Calu3 (cell line): ENCODE data around the gene EIF5A2. TPM values are rescaled to one million over a fixed set of nuclear protein-coding genes. Genes with fewer than 3 reads are reported as not detected.
A peak's percentile ranks its signal among the peaks of the same experiment; 100 is the strongest.

ENCODE experiments used
- Bru-seq: library from RNA; stranded (reverse); fragments of 400-500 nt; gene quantifications from one replicate; lab custom pipeline; 2021; lab: Mats Ljungman, UMichigan
- BruChase-seq, 2 experiments: library from RNA; stranded (reverse); fragments of 400-500 nt; gene quantifications; one replicate each; lab custom pipeline; 2021; lab: Mats Ljungman, UMichigan
- BruUV-seq: library from RNA; stranded (reverse); fragments of 400-500 nt; replicated peaks from 2 replicates; lab custom pipeline; 2021; lab: Mats Ljungman, UMichigan
- CTCF ChIA-PET: fragments of 300-600 bp; sonication (Branson Sonifier 250); formaldehyde crosslinking; loops from one replicate; lab custom pipeline; 2022; ENCODE audit warnings: antibody characterized with exemption; lab: Charles Lee
- DNase-seq: peaks from one replicate; pipeline ENCODE4 v3.0.0; 2022
- H3K27ac Mint-ChIP-seq: one replicate; pipeline ENCODE4 v1.8.0; 2022; ENCODE audit warnings: mixed read lengths; ENCODE audit not compliant: unreplicated experiment
- H3K27me3 Mint-ChIP-seq: one replicate; pipeline ENCODE4 v1.8.0; 2022; ENCODE audit warnings: mixed read lengths; ENCODE audit not compliant: unreplicated experiment
- H3K36me3 Mint-ChIP-seq: one replicate; pipeline ENCODE4 v1.8.0; 2022; ENCODE audit warnings: mild to moderate bottlenecking, moderate library complexity, mixed read lengths; ENCODE audit not compliant: insufficient read depth, unreplicated experiment
- H3K4me1 Mint-ChIP-seq: one replicate; pipeline ENCODE4 v1.8.0; 2022; ENCODE audit warnings: mild to moderate bottlenecking, low read depth, mixed read lengths; ENCODE audit not compliant: unreplicated experiment
- H3K4me3 Mint-ChIP-seq: one replicate; pipeline ENCODE4 v1.8.0; 2022; ENCODE audit warnings: mild to moderate bottlenecking, low read depth, moderate library complexity, mixed read lengths; ENCODE audit not compliant: unreplicated experiment
- H3K9me3 Mint-ChIP-seq: one replicate; pipeline ENCODE4 v1.8.0; 2022; ENCODE audit warnings: low read depth, mixed read lengths; ENCODE audit not compliant: unreplicated experiment
- intact Hi-C: fragments of 100-400 bp; cut with micrococcal nuclease; formaldehyde crosslinking; loops from one replicate; pipeline ENCODE4 v1.10.0; 2022; ENCODE audit not compliant: unreplicated experiment
- long read RNA-seq: library from polyadenylated mRNA; stranded (forward); transcript quantifications from one replicate; pipeline ENCODE4 v2.0.0, GENCODE V29; 2022
- total RNA-seq: library from RNA; stranded (reverse); gene quantifications from 2 replicates; pipeline ENCODE4 v1.2.3, GENCODE V29; 2022
- TF ChIP-seq, protein P1 (sequence below): fragments of 200-600 bp; IDR thresholded peaks from one replicate; pipeline ENCODE4 v1.8.0; 2022; ENCODE audit warnings: antibody characterized with exemption; ENCODE audit not compliant: unreplicated experiment

Gene EIF5A2
- total RNA-seq (9.4 and 10.4 TPM in 2 replicates), Bru-seq, nascent RNA (percentile 58 among the genes with signal in this experiment), BruChase-seq, experiment 1, labeled RNA remaining after a 6-hour chase (percentile 70 among the genes with signal in this experiment), BruChase-seq, experiment 2, labeled RNA remaining after a 2-hour chase (percentile 62 among the genes with signal in this experiment)
- long read RNA-seq, full-length matches to known transcripts = 10 of 10 reads
- long read RNA-seq, partial matches to known transcripts = 0 of 10 reads
- long read RNA-seq, other reads (novel, unspliced or antisense) = 0 of 10 reads

DNA sequence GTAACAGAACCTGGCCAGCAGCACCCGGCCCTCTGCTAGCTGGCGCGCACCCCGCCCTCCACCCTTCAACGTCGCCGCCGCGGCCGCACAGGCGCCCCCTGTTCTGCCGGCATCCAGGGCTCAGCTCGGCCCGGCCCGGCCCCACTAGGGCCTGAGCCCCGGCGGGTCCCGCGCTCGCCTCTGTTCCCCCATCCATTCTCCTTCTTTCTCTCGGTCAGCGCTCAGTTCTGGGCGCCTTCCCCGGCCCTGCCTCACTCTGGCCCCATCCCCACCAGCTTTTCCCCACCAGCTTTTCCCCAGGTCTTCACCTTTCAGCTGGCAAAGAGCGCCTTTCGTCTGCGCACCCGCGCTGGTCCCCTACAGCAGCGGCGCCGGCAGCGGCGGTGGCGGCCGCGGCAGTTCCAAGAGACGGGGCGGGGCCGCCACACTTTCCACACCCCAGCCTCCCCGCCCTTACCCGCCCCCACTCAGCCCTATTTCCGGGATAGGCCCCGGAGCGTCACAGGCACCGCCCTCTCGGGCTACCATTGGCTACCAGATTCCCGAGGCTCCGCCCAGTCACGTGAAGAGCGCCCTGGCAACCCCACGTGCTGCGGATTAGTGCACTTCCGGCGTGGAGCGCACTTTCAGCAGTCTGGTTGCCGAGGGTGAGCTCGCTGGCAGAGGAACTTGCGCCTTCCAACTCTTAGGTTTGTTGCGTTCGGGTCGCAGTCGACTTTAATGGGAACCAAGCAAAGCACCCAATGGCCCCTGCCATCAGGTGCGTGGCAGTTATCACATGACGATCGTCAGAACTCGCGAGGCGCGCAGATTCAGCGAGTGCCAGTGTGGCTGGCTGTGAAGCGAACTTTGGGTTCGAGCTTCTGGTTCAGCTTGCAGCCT, at the start of gene EIF5A2:
TSS of gene EIF5A2 (minus strand) at position 403 of the 882 bp plus-strand sequence. CDS start 831 bp downstream, outside the sequence.
- DNase-seq = peak; percentile 94
- CTCF ChIA-PET = interaction anchor here (1.4 kb wide), 1 partner anchor 11 kb away, joined by 4 read pairs; no protein-coding TSS in a partner anchor
- Mint-ChIP-seq H3K27me3 (no peaks in the 10 kb centered on the region), H3K36me3 (peaks cover 24% of the 10 kb centered on the region), H3K9me3 (peaks cover 2% of the 10 kb centered on the region), H3K27ac (peak within 1 kb of the TSS; percentile 69), H3K4me3 (peak within 1 kb of the TSS; percentile 86), H3K4me1 (no peaks in the 10 kb centered on the region)
- intact Hi-C loops = loop anchor here (5.0 kb wide), 1 partner anchor 36 kb away; the partner anchor contains the start of gene RPL22L1
- TF ChIP-seq, protein P1, sequence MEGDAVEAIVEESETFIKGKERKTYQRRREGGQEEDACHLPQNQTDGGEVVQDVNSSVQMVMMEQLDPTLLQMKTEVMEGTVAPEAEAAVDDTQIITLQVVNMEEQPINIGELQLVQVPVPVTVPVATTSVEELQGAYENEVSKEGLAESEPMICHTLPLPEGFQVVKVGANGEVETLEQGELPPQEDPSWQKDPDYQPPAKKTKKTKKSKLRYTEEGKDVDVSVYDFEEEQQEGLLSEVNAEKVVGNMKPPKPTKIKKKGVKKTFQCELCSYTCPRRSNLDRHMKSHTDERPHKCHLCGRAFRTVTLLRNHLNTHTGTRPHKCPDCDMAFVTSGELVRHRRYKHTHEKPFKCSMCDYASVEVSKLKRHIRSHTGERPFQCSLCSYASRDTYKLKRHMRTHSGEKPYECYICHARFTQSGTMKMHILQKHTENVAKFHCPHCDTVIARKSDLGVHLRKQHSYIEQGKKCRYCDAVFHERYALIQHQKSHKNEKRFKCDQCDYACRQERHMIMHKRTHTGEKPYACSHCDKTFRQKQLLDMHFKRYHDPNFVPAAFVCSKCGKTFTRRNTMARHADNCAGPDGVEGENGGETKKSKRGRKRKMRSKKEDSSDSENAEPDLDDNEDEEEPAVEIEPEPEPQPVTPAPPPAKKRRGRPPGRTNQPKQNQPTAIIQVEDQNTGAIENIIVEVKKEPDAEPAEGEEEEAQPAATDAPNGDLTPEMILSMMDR = peak; percentile 13
- TSS peak; percentile 90 for BruUV-seq

DNA sequence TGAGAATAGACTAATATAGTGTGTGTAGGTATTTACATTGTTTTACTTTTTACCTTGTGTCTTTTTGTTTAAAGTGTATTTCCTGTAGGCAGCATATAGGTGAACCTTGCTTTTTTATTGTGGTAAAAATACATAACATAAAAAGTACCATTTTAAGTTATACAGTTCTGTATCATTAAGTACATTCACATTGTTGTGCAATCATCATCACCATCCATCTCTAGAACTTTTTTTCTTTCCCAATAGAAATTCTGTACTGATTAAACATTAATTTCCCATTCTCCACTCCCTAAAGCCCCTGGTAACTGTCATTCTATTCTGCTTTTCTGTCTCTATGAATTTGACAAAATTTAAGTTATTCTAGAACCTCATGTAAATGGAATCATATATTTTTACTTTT, 48.2 kb upstream of the EIF5A2 start:
- H3K9me3 Mint-ChIP-seq = no peaks in the 10 kb centered on the region
- no TSS peak for BruUV-seq
- H3K27me3 Mint-ChIP-seq = no peaks in the 10 kb centered on the region
- H3K27ac Mint-ChIP-seq = no peak overlapping the region
- no peak overlapping the region for H3K4me3 Mint-ChIP-seq
- DNase-seq = no peak
- intact Hi-C loops = loop anchor here (10.0 kb wide), 1 partner anchor 378 kb away; no protein-coding TSS in a partner anchor
- TF ChIP-seq, protein P1 = no peak
- CTCF ChIA-PET = no interaction called here
- H3K4me1 Mint-ChIP-seq = peaks cover 2% of the 10 kb centered on the region
- no peaks in the 10 kb centered on the region for H3K36me3 Mint-ChIP-seq

DNA sequence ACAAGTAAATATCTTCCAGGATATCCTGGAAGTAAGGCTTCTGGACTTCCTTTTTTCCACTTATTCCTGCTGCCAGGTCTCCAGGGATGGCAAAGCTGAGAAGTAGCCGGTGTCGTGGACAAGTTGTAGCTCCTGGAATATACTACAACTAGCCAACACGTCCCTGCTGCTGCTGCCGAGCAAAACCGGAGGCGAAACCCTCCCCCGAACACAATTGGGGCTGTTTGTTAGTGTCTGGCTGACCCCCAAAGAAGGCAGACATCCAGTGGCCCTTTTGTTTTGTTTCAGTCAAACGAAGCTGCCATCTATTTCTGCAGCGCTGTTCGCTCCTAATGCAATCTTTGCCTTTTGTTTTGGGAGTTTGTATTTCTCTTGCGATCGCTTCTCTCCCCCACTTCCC, 45.3 kb upstream of the EIF5A2 start:
- DNase-seq = no peak
- BruUV-seq = no TSS peak
- H3K27me3 Mint-ChIP-seq = no peaks in the 10 kb centered on the region
- intact Hi-C loops = loop anchor here (10.0 kb wide), 1 partner anchor 381 kb away; no protein-coding TSS in a partner anchor
- no peaks in the 10 kb centered on the region for H3K36me3 Mint-ChIP-seq
- H3K27ac Mint-ChIP-seq = no peak overlapping the region
- no peaks in the 10 kb centered on the region for H3K4me1 Mint-ChIP-seq
- TF ChIP-seq, protein P1 = no peak
- CTCF ChIA-PET = interaction anchor here (0.6 kb wide), 1 partner anchor 138 kb away, joined by 3 read pairs; no protein-coding TSS in a partner anchor
- H3K4me3 Mint-ChIP-seq = no peak overlapping the region
- H3K9me3 Mint-ChIP-seq = no peaks in the 10 kb centered on the region

DNA sequence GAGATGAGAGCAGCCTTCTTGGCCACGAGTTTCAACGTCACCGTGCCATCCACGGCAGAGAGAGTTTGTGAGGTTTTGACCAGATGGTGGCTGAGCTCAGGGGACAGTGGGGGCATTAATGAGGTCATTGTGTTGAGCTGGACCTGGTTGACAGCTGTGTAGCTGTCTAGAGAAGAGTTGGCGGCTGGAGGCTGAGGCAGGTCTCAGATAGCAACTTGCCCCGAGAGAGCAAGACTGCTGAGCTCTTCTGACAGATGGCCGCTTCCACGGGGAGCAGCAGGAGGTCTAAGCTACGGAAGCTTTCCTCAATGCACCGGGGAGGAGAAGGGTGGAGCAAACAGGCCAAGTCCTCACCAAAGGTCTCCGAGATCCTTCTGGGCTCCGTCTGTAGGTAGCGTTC, 44.8 kb upstream of the EIF5A2 start:
- CTCF ChIA-PET = interaction anchor here (0.6 to 1.2 kb wide), 2 partner anchors 9 to 138 kb away, joined by 3 read pairs; no protein-coding TSS in a partner anchor
- H3K4me1 Mint-ChIP-seq = no peaks in the 10 kb centered on the region
- intact Hi-C loops = loop anchor here (10.0 kb wide), 1 partner anchor 382 kb away; no protein-coding TSS in a partner anchor
- no peaks in the 10 kb centered on the region for H3K9me3 Mint-ChIP-seq
- TF ChIP-seq, protein P1 = no peak
- H3K27me3 Mint-ChIP-seq = no peaks in the 10 kb centered on the region
- no peak overlapping the region for H3K27ac Mint-ChIP-seq
- H3K36me3 Mint-ChIP-seq = no peaks in the 10 kb centered on the region
- DNase-seq = no peak
- no peak overlapping the region for H3K4me3 Mint-ChIP-seq
- no TSS peak for BruUV-seq
